GM23338 (cell line): ENCODE results near the gene RAB29. TPM values are rescaled to one million over a fixed set of nuclear protein-coding genes. Genes with fewer than 3 reads are reported as not detected.

ENCODE experiments used
- ATAC-seq: fragments of 200-7000 bp; cut with Tn5 transposase; 3 replicates; pipeline ENCODE4 v1.9.1; 2020
- DNase-seq: peaks from one replicate; pipeline ENCODE4 v3.0.0-alpha.2; 2015; ENCODE audit warnings: low spot score
- H2AFZ ChIP-seq: fragments of 200-600 bp; sonication (generic); 2 replicates; pipeline ENCODE4 v1.8.0; 2016; ENCODE audit warnings: antibody characterized with exemption, mild to moderate bottlenecking, moderate library complexity
- H3F3A ChIP-seq: fragments of 200-600 bp; sonication (generic); replicated peaks from 2 replicates; pipeline ENCODE4 v1.8.0; 2017; ENCODE audit warnings: antibody characterized with exemption, mixed run types, low read depth
- H3K27ac ChIP-seq: fragments of 200-600 bp; sonication (generic); 2 replicates; pipeline ENCODE4 v1.6.1; 2016; ENCODE audit warnings: low read depth
- H3K27me3 ChIP-seq: fragments of 200-600 bp; sonication (generic); 2 replicates; pipeline ENCODE4 v1.8.0; 2016; ENCODE audit warnings: mild to moderate bottlenecking, mixed run types, moderate library complexity; ENCODE audit not compliant: insufficient read depth
- H3K36me3 ChIP-seq: fragments of 200-600 bp; sonication (generic); 2 replicates; pipeline ENCODE4 v1.8.0; 2016; ENCODE audit warnings: mild to moderate bottlenecking; ENCODE audit not compliant: insufficient read depth
- H3K4me1 ChIP-seq: fragments of 200-600 bp; sonication (generic); 2 replicates; pipeline ENCODE4 v1.8.0; 2016; ENCODE audit warnings: mild to moderate bottlenecking, moderate library complexity; ENCODE audit not compliant: insufficient read depth
- H3K4me2 ChIP-seq: fragments of 200-600 bp; sonication (generic); 2 replicates; pipeline ENCODE4 v1.7.1; 2017; ENCODE audit warnings: mixed run types
- H3K4me3 ChIP-seq: fragments of 200-600 bp; sonication (generic); 2 replicates; pipeline ENCODE4 v1.6.1; 2016; ENCODE audit warnings: mixed run types
- H3K79me2 ChIP-seq: fragments of 200-600 bp; sonication (generic); replicated peaks from 2 replicates; pipeline ENCODE4 v1.8.0; 2017; ENCODE audit warnings: mild to moderate bottlenecking; ENCODE audit not compliant: insufficient read depth
- H3K9me2 ChIP-seq: fragments of 200-600 bp; sonication (generic); 2 replicates; pipeline ENCODE4 v1.8.0; 2017; ENCODE audit not compliant: insufficient read depth
- H4K20me1 ChIP-seq: fragments of 200-600 bp; sonication (generic); replicated peaks from 2 replicates; pipeline ENCODE4 v1.8.0; 2017; ENCODE audit warnings: mild to moderate bottlenecking; ENCODE audit not compliant: insufficient read depth
- H3K27ac Mint-ChIP-seq: 2 replicates; pipeline ENCODE4 v1.8.0; 2020; ENCODE audit warnings: inconsistent platforms, mild to moderate bottlenecking, moderate library complexity, mixed read lengths
- H3K27me3 Mint-ChIP-seq: 3 replicates; pipeline ENCODE4 v1.8.0; 2022; ENCODE audit warnings: low read depth, mild to moderate bottlenecking, moderate library complexity, mixed read lengths, inconsistent platforms; ENCODE audit not compliant: insufficient read depth, poor library complexity
- H3K36me3 Mint-ChIP-seq: 3 replicates; pipeline ENCODE4 v1.8.0; 2021; ENCODE audit warnings: low read depth, mild to moderate bottlenecking, inconsistent platforms, moderate library complexity, mixed read lengths
- H3K4me1 Mint-ChIP-seq: 3 replicates; pipeline ENCODE4 v1.8.0; 2020; ENCODE audit warnings: mild to moderate bottlenecking, inconsistent platforms, mixed read lengths
- H3K4me3 Mint-ChIP-seq: 3 replicates; pipeline ENCODE4 v1.8.0; 2021; ENCODE audit warnings: moderate library complexity, mild to moderate bottlenecking, inconsistent platforms, mixed read lengths
- H3K9me3 Mint-ChIP-seq: 3 replicates; pipeline ENCODE4 v1.8.0; 2020; ENCODE audit warnings: moderate library complexity, mild to moderate bottlenecking, inconsistent platforms, mixed read lengths
- EZH2phosphoT487 ChIP-seq: fragments of 200-600 bp; sonication (generic); IDR thresholded peaks from one replicate; pipeline ENCODE4 v1.8.1; 2018; ENCODE audit warnings: antibody characterized with exemption; ENCODE audit not compliant: unreplicated experiment
- JUNB ChIP-seq: IDR thresholded peaks from one replicate; pipeline ENCODE4 v1.6.1; 2016; ENCODE audit warnings: antibody characterized with exemption; ENCODE audit not compliant: unreplicated experiment
- NANOG ChIP-seq: IDR thresholded peaks from 2 replicates; pipeline ENCODE4 v1.6.1; 2016; ENCODE audit warnings: antibody characterized with exemption, borderline replicate concordance
- STAT1 ChIP-seq: IDR thresholded peaks from one replicate; pipeline ENCODE4 v1.6.1; 2016; ENCODE audit warnings: antibody characterized with exemption; ENCODE audit not compliant: unreplicated experiment
- ZNF114 ChIP-seq: fragments of 250-450 bp; sonication (Bioruptor Pico); IDR thresholded peaks from 2 replicates; pipeline ENCODE4 v1.5.0; 2020; ENCODE audit warnings: mild to moderate bottlenecking, moderate library complexity
- ZNF331 ChIP-seq: fragments of 250-450 bp; sonication (Bioruptor Pico); IDR thresholded peaks from 2 replicates; pipeline ENCODE4 v1.5.0; 2020; ENCODE audit warnings: low read depth, mild to moderate bottlenecking, moderate library complexity
- polyA plus RNA-seq: library from polyadenylated mRNA; unstranded; fragments of >200 nt; fragmentation: Nextera tagmentation; extraction: Ambion mirVana; gene quantifications from 2 replicates; pipeline ENCODE4 v1.2.1, GENCODE V29; 2016
- total RNA-seq: library from RNA; depleted of rRNA; stranded (reverse); fragments of >200 nt; shearing (Covaris generic); gene quantifications from 2 replicates; pipeline ENCODE4 v1.2.3, GENCODE V29; 2014
- TF ChIP-seq, protein P1 (sequence below): fragments of 250-450 bp; sonication (Bioruptor Pico); IDR thresholded peaks from 2 replicates; pipeline ENCODE4 v1.5.0; 2020; ENCODE audit warnings: mild to moderate bottlenecking, moderate library complexity
- TF ChIP-seq, protein P2 (sequence below): IDR thresholded peaks from one replicate; pipeline ENCODE4 v1.6.1; 2018; ENCODE audit warnings: antibody characterized with exemption; ENCODE audit not compliant: unreplicated experiment

The RAB29 gene
- total and polyA plus RNA-seq, 2 experiments from 2014 or later: 7.1 to 9.1 TPM

- TF ChIP-seq, protein P1, sequence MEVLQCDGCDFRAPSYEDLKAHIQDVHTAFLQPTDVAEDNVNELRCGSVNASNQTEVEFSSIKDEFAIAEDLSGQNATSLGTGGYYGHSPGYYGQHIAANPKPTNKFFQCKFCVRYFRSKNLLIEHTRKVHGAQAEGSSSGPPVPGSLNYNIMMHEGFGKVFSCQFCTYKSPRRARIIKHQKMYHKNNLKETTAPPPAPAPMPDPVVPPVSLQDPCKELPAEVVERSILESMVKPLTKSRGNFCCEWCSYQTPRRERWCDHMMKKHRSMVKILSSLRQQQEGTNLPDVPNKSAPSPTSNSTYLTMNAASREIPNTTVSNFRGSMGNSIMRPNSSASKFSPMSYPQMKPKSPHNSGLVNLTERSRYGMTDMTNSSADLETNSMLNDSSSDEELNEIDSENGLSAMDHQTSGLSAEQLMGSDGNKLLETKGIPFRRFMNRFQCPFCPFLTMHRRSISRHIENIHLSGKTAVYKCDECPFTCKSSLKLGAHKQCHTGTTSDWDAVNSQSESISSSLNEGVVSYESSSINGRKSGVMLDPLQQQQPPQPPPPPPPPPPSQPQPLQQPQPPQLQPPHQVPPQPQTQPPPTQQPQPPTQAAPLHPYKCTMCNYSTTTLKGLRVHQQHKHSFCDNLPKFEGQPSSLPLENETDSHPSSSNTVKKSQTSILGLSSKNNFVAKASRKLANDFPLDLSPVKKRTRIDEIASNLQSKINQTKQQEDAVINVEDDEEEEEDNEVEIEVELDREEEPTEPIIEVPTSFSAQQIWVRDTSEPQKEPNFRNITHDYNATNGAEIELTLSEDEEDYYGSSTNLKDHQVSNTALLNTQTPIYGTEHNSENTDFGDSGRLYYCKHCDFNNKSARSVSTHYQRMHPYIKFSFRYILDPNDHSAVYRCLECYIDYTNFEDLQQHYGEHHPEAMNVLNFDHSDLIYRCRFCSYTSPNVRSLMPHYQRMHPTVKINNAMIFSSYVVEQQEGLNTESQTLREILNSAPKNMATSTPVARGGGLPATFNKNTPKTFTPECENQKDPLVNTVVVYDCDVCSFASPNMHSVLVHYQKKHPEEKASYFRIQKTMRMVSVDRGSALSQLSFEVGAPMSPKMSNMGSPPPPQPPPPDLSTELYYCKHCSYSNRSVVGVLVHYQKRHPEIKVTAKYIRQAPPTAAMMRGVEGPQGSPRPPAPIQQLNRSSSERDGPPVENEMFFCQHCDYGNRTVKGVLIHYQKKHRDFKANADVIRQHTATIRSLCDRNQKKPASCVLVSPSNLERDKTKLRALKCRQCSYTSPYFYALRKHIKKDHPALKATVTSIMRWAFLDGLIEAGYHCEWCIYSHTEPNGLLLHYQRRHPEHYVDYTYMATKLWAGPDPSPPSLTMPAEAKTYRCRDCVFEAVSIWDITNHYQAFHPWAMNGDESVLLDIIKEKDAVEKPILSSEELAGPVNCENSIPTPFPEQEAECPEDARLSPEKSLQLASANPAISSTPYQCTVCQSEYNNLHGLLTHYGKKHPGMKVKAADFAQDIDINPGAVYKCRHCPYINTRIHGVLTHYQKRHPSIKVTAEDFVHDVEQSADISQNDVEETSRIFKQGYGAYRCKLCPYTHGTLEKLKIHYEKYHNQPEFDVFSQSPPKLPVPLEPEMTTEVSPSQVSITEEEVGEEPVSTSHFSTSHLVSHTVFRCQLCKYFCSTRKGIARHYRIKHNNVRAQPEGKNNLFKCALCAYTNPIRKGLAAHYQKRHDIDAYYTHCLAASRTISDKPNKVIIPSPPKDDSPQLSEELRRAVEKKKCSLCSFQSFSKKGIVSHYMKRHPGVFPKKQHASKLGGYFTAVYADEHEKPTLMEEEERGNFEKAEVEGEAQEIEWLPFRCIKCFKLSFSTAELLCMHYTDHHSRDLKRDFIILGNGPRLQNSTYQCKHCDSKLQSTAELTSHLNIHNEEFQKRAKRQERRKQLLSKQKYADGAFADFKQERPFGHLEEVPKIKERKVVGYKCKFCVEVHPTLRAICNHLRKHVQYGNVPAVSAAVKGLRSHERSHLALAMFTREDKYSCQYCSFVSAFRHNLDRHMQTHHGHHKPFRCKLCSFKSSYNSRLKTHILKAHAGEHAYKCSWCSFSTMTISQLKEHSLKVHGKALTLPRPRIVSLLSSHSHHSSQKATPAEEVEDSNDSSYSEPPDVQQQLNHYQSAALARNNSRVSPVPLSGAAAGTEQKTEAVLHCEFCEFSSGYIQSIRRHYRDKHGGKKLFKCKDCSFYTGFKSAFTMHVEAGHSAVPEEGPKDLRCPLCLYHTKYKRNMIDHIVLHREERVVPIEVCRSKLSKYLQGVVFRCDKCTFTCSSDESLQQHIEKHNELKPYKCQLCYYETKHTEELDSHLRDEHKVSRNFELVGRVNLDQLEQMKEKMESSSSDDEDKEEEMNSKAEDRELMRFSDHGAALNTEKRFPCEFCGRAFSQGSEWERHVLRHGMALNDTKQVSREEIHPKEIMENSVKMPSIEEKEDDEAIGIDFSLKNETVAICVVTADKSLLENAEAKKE (CRISPR knock-in tag): no peak
- TF ChIP-seq STAT1 (no peak), EZH2phosphoT487 (no peak), JUNB (no peak), ZNF114 (CRISPR knock-in tag) (no peak), NANOG (no peak), ZNF331 (CRISPR knock-in tag) (no peak)
Measured at GRCh38 chr1:205751036-205751651, 24.1 kb downstream of the RAB29 start (continued).

DNA sequence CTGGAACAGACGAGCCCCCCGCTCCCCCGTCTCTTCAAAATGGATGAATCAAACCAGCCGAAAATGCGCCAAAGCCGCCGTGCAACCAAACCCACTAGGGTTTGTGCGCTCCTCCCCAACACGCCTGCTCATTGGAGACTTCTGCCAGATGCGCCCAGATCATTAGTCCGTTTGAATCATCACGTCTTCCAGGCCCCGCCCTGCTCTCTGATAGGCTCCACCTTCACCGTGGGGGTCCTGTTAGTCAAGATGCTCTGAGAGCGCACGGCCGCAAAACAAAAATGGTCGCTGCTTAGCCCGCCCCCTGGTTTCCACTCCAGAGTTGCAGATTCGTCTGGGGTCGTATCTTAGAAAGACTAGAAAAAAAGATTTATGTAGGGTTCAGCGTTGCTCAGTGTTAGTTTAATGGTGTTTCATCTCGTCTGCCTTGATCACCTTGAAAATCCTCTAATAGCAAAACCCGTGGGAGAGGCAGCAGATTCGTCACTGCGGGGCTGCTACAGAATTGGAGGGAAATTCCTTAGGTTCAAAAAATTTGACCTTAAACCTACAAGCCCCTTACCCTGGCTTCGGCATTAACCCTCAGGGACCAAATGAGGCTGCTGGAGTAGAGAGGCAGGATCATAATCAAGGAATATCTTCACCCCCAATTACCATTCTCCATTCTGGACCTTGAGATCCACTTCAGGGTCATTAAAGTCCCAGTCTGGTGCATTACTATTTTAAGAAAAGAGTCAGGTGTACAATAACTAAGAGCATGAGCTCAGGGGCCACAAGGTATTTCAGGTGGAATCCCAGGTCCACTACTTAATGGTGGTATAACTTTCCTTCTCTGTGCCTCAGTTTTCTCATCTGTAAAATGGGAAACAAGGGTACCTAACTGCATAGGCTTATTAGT lies 24.9 kb downstream of the RAB29 start, which contains the start of gene NUCKS1:
Gene NUCKS1, minus strand, starts transcription at position 45 of the 898 bp plus-strand sequence. CDS start 209 bp downstream, outside the sequence.
- peak within 1 kb of the TSS; percentile 100 for H3K27ac Mint-ChIP-seq
- H3K4me3 ChIP-seq: peak within 1 kb of the TSS; percentile 89
- H3K36me3 ChIP-seq: no peaks in the 10 kb centered on the region
- H3K4me3 Mint-ChIP-seq: peak within 1 kb of the TSS; percentile 99
- no peaks in the 10 kb centered on the region for H3K9me3 Mint-ChIP-seq
- no peaks in the 10 kb centered on the region for H3K9me2 ChIP-seq
- H3F3A ChIP-seq: no peaks in the 10 kb centered on the region
- peaks cover 30% of the 10 kb centered on the region for H3K36me3 Mint-ChIP-seq
- no peaks in the 10 kb centered on the region for H3K27me3 ChIP-seq
- H2AFZ ChIP-seq: peak within 1 kb of the TSS; percentile 21; the same call in 1 of the 2 replicates
- peak within 1 kb of the TSS; percentile 87 for H3K27ac ChIP-seq
- DNase-seq (peak; percentile 99), ATAC-seq (peak; percentile 76)
- peaks cover 28% of the 10 kb centered on the region for H4K20me1 ChIP-seq
- H3K4me1 ChIP-seq: peaks cover 23% of the 10 kb centered on the region
- peaks cover 39% of the 10 kb centered on the region for H3K79me2 ChIP-seq
- peak within 1 kb of the TSS; percentile 84 for H3K4me2 ChIP-seq
- peaks cover 8% of the 10 kb centered on the region for H3K27me3 Mint-ChIP-seq
- H3K4me1 Mint-ChIP-seq: peaks cover 27% of the 10 kb centered on the region
- TF ChIP-seq, protein P2, sequence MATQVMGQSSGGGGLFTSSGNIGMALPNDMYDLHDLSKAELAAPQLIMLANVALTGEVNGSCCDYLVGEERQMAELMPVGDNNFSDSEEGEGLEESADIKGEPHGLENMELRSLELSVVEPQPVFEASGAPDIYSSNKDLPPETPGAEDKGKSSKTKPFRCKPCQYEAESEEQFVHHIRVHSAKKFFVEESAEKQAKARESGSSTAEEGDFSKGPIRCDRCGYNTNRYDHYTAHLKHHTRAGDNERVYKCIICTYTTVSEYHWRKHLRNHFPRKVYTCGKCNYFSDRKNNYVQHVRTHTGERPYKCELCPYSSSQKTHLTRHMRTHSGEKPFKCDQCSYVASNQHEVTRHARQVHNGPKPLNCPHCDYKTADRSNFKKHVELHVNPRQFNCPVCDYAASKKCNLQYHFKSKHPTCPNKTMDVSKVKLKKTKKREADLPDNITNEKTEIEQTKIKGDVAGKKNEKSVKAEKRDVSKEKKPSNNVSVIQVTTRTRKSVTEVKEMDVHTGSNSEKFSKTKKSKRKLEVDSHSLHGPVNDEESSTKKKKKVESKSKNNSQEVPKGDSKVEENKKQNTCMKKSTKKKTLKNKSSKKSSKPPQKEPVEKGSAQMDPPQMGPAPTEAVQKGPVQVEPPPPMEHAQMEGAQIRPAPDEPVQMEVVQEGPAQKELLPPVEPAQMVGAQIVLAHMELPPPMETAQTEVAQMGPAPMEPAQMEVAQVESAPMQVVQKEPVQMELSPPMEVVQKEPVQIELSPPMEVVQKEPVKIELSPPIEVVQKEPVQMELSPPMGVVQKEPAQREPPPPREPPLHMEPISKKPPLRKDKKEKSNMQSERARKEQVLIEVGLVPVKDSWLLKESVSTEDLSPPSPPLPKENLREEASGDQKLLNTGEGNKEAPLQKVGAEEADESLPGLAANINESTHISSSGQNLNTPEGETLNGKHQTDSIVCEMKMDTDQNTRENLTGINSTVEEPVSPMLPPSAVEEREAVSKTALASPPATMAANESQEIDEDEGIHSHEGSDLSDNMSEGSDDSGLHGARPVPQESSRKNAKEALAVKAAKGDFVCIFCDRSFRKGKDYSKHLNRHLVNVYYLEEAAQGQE: no peak
